GM18507 (cell line): Measurements from ENCODE around the gene MARF1.
"Not testable (repeated sequence)": the region's sequence is repeated elsewhere in the genome, so short reads cannot be mapped to it uniquely, and the experiment has no call there.

Experiments used
- DNase-seq: peaks from one replicate; pipeline ENCODE4 v3.0.0; 2011; ENCODE audit warnings: low read depth; ENCODE audit not compliant: insufficient read length; ENCODE audit errors: extremely low spot score
- FAIRE-seq: peaks from 2 replicates; lab custom pipeline; 2011; peaks lifted over from hg19 to GRCh38; lab: Jason Lieb, UNC

The MARF1 gene

GRCh38 chr16:15653227-15653626, 10.3 kb upstream of the MARF1 start:
- DNase-seq (no peak), FAIRE-seq (no peak)

GRCh38 chr16:15652293-15653001, 9.5 kb upstream of the MARF1 start:
- FAIRE-seq: no peak
- no peak for DNase-seq

GRCh38 chr16:15650698-15651171, 7.8 kb upstream of the MARF1 start:
- DNase-seq (no peak), FAIRE-seq (peak; percentile 60)

- peak; percentile 80 for FAIRE-seq
- DNase-seq: peak; percentile 80
These were observed 7.2 kb upstream of the MARF1 start, which contains the start of gene NDE1 for GRCh38 chr16:15650019-15650697. Gene NDE1, plus strand, starts transcription at chr16:15650245. Its CDS starts 14,534 bp downstream, at chr16:15664779.

GRCh38 chr16:15649727-15650018, 6.7 kb upstream of the MARF1 start:
- no peak for FAIRE-seq
- DNase-seq: no peak

GRCh38 chr16:15649311-15649710, 6.4 kb upstream of the MARF1 start:
- DNase-seq, FAIRE-seq: not testable (repeated sequence)

GRCh38 chr16:15648135-15648730, 5.3 kb upstream of the MARF1 start:
- DNase-seq: no peak
- no peak for FAIRE-seq

- DNase-seq (no peak), FAIRE-seq (no peak)
These were observed 4.5 kb upstream of the MARF1 start for GRCh38 chr16:15647294-15648014.

GRCh38 chr16:15646557-15647293, 3.8 kb upstream of the MARF1 start:
- DNase-seq, FAIRE-seq: not testable (repeated sequence)

- not testable (repeated sequence) for DNase-seq
- peak; percentile 12 for FAIRE-seq
These were observed 2.1 kb upstream of the MARF1 start for GRCh38 chr16:15644962-15645465.

GRCh38 chr16:15644267-15644961, 1.5 kb upstream of the MARF1 start:
- DNase-seq: no peak
- no peak for FAIRE-seq

GRCh38 chr16:15643946-15644250, 944 bp upstream of the MARF1 start:
- no peak for FAIRE-seq
- no peak for DNase-seq

- peak; percentile 88 for FAIRE-seq
- DNase-seq: peak; percentile 25
These were observed 352 bp downstream of the MARF1 start for GRCh38 chr16:15642557-15643047.

- DNase-seq (no peak), FAIRE-seq (peak; percentile 24)
These were observed 999 bp downstream of the MARF1 start for GRCh38 chr16:15641753-15642556.

- no peak for DNase-seq
- FAIRE-seq: peak; percentile 52
These were observed 2.0 kb downstream of the MARF1 start for GRCh38 chr16:15640966-15641365.

GRCh38 chr16:15639061-15639568, 3.8 kb downstream of the MARF1 start:
- FAIRE-seq (peak; percentile 90), DNase-seq (no peak)

GRCh38 chr16:15636392-15636873, 6.5 kb downstream of the MARF1 start:
- DNase-seq (no peak), FAIRE-seq (peak; percentile 88)
